Thoracic aorta (tissue), 2 donors: ENCODE data around the gene CCR4. TPM values are rescaled to one million over a fixed set of nuclear protein-coding genes. Genes with fewer than 3 reads are reported as not detected.

Experiments used
- ATAC-seq: fragments of 150-250 bp; one replicate; pipeline ENCODE4 v1.8.0; 2017; ENCODE audit warnings: low read depth; ENCODE audit not compliant: insufficient number of reproducible peaks, low FRiP score
- DNase-seq: peaks from one replicate; pipeline ENCODE4 v3.0.0-alpha.2; 2020; ENCODE audit warnings: low spot score
- H3K27ac ChIP-seq, 2 donors: fragments of 200-600 bp; sonication (generic); 1 replicate in 1 of 2; 2 replicates in 1 of 2; pipeline ENCODE4 v1.5.1; 2016; ENCODE audit warnings: mild to moderate bottlenecking in 2 of 2, moderate library complexity in 2 of 2
- H3K27me3 ChIP-seq: fragments of 200-600 bp; sonication (generic); replicated peaks from 2 replicates; pipeline ENCODE4 v1.6.0; 2016; ENCODE audit warnings: mild to moderate bottlenecking; ENCODE audit not compliant: insufficient read depth
- H3K36me3 ChIP-seq: fragments of 200-600 bp; sonication (generic); one replicate; pipeline ENCODE4 v1.5.1; 2016
- H3K4me1 ChIP-seq, 2 donors: fragments of 200-600 bp; sonication (generic); 1 replicate in 1 of 2; 2 replicates in 1 of 2; pipeline versions ENCODE4 v1.5.1 to v1.6.0; 2016; ENCODE audit warnings: low read depth in 2 of 2, mild to moderate bottlenecking in 1 of 2; ENCODE audit not compliant: control insufficient read depth in 1 of 2
- H3K4me3 ChIP-seq: fragments of 200-600 bp; sonication (generic); 2 replicates; pipeline ENCODE4 v1.5.1; 2016; ENCODE audit warnings: mild to moderate bottlenecking
- H3K9me3 ChIP-seq: fragments of 200-600 bp; sonication (generic); 2 replicates; pipeline ENCODE4 v1.5.1; 2016
- CTCF ChIP-seq: fragments of 200-600 bp; sonication (generic); IDR thresholded peaks from one replicate; pipeline ENCODE4 v1.5.1; 2019; ENCODE audit warnings: antibody characterized with exemption
- total RNA-seq, 2 donors: library from RNA; depleted of rRNA; stranded (reverse); fragments of >200 nt; gene quantifications; one replicate each; pipeline versions ENCODE4 v1.1.0 to v1.2.3, GENCODE V29; 2016

CCR4 gene
- total RNA-seq, 2 donors from 2014 or later: 0.56 TPM; not detected in 1

GRCh38 chr3:32946973-32947788 is 4.3 kb upstream of the CCR4 start:
- TF ChIP-seq CTCF: no peak

GRCh38 chr3:32947789-32948238 is 3.6 kb upstream of the CCR4 start:
- TF ChIP-seq CTCF: peak; percentile 65
- H3K4me1 ChIP-seq: no peaks in the 10 kb centered on the region
- peak; percentile 47 for DNase-seq

More at GRCh38 chr3:32946973-32947788, 4.3 kb upstream of the CCR4 start:
- no peak overlapping the region for H3K4me3 ChIP-seq
- no peaks in the 10 kb centered on the region for H3K36me3 ChIP-seq
- H3K27me3 ChIP-seq: no peaks in the 10 kb centered on the region
- DNase-seq (no peak), ATAC-seq (no peak)
- H3K27ac ChIP-seq: no peak overlapping the region
- H3K9me3 ChIP-seq: no peaks in the 10 kb centered on the region
- no peaks in the 10 kb centered on the region for H3K4me1 ChIP-seq

DNA sequence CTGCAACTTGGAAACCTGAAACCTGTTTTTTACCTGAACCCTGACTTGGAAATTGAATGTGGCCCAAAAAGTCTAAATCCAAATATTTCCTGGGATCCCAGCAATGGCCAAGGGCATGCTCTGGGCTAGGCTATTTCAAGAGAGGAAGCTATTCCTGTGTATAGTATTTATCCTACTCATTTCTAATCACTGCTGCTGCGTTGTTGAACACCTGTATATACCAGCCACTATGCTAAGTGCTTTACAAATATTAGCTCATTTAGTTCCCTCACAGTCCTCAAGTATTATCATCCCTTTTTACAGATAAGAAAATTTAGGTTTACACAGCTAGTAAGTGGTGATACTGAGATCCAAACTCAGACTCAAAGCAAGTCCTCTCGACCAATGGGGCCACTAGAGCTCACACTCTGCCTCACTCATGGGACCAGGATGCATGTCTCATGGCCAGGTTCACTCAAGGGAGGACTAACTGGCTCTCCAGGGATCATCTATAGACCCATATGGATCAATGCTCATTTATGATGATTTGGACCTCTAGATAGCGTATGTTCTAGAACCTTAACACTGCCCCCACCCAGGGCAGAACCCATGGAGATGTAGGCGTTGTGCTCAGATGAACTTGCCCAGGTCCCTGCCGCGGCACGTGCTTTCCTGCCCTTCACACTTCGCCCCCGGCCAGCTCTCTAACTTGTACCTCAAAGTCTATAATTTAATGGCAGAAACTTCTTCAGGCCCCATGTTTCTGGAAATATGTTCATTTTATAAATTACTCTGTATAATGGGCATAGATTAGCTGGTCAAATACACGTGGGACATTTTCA is 2.6 kb upstream of the CCR4 start:
- ATAC-seq: no peak

More at GRCh38 chr3:32947789-32948238, 3.6 kb upstream of the CCR4 start:
- Histone ChIP-seq H3K27me3 (no peaks in the 10 kb centered on the region), H3K9me3 (no peaks in the 10 kb centered on the region), H3K27ac (no peak overlapping the region), H3K4me3 (no peak overlapping the region), H3K36me3 (no peaks in the 10 kb centered on the region)
- ATAC-seq: peak; percentile 69

GRCh38 chr3:32950516-32950915 is 928 bp upstream of the CCR4 start:
- H3K27ac ChIP-seq: no peak overlapping the region
- no peaks in the 10 kb centered on the region for H3K27me3 ChIP-seq
- no peak for DNase-seq
- H3K4me1 ChIP-seq: no peaks in the 10 kb centered on the region
- TF ChIP-seq CTCF: no peak
- no peak for ATAC-seq
- no peaks in the 10 kb centered on the region for H3K36me3 ChIP-seq
- H3K4me3 ChIP-seq: no peak overlapping the region
- no peaks in the 10 kb centered on the region for H3K9me3 ChIP-seq

More for the DNA sequence above, 2.6 kb upstream of the CCR4 start:
- no peak overlapping the region for H3K27ac ChIP-seq
- no peaks in the 10 kb centered on the region for H3K4me1 ChIP-seq
- TF ChIP-seq CTCF: no peak
- H3K4me3 ChIP-seq: no peak overlapping the region
- H3K27me3 ChIP-seq: no peaks in the 10 kb centered on the region
- no peak for DNase-seq
- H3K9me3 ChIP-seq: no peaks in the 10 kb centered on the region
- H3K36me3 ChIP-seq: no peaks in the 10 kb centered on the region
